Activated CD4-positive, alpha-beta T cell treated with anti-CD3 and anti-CD28 coated beads for 48 hours (primary cell): ENCODE data around the gene ARIH2.
"Not testable (repeated sequence)": the region's sequence is repeated elsewhere in the genome, so short reads cannot be mapped to it uniquely, and the experiment has no call there.

Experiments
- DNase-seq: peaks from one replicate; pipeline ENCODE4 v3.0.0-alpha.2; 2020

The ARIH2 gene

GRCh38 chr3:49005998-49006397, 87.4 kb downstream of the ARIH2 start:
- no peak for DNase-seq

- no peak for DNase-seq
Observed at GRCh38 chr3:49006408-49007067, 87.9 kb downstream of the ARIH2 start.

DNA sequence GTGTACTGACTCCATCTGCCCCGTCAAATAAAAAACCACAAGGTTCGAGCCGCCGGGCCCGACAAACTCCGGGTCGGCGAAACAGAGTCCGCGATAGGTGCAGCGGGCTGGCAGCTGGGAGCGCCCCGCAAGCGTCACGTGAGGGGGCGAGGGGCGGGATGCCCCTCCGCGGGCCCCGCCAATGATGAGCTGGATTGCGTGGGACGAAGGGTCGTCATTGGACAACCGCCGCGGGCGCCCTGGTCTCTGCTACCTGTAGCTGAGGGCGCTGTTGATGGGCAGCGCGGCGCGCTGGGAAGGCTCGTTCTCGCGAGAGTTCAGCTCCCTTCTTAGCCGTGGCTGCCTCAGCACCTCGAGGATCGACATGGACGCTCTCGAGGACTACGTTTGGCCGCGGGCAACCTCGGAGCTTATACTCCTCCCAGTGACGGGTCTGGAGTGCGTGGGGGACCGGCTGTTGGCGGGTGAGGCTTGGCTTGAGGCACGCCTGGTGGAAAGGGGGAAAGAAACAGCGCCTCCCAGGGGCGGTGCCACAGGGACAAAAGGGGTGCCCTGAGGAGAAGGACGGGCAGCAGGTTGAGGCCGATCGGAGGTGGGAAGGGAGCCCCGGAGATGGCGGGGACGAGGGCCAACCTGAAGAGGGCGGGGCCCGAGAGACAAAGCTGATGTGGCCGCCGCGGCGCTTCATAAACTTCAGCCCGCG, 88.6 kb downstream of the ARIH2 start, which contains the start of gene WDR6:
TSS of gene WDR6 (plus strand) at position 324 of the 703 bp plus-strand sequence. CDS start at position 365, 41 bp downstream.
- DNase-seq, result peak; percentile 99

DNA sequence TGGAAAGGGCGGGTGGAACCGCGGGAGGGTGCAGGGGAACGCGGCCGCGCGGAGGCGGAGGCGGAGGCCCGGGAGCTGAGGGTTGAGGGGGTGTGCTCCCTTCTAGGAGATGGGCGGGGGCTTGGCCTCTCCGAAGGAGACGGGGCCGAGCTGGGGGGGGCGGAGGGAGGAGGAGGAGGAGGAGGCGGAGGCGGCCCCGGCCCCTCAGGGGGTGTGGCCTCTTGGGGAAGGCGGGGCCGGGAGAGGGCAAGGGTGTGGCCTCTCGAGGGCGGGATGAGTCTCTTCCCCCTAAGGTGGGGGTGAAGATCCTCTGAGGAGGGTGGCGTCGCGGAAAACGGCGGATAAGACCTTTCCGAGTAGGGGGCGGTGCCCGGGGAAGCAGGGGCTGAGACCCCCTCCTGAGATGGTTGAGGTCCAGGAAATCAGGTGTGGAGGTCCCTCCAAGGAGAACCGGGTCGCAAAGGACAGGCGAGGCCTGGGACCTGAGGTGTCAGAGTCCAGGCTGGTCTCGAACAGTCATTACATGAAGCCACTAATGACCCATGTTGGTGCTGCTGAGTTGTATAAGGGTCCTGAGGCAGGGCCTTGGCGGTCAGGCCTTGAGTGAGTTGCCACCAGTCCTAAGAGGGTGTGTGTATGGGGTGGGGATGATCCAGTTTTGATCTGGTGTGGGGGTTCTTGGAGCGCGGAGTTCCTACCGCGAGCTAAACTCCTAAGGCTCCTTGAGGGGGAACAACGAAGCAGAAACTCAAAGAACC, 89.3 kb downstream of the ARIH2 start:
- peak; percentile 91 for DNase-seq

DNA sequence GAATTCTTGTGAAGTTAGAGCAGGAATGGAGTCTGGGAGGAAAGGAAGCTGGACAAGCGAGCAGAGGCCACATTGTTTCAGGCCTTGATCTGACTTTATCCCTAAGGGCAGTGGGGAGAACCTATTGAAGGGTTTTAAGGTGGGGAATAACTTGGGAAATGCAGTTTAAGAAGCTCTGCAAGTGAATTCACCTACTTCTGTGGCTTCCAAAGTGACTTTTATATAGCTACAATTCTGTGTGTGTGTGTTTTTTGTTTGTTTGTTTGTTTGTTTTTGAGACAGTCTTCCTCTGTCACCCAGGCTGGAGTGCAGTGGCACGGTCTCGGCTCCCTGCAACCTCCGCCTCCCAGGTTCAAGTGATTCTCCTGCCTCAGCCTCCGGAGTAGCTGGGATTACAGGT, 90.0 kb downstream of the ARIH2 start:
- DNase-seq, result not testable (repeated sequence)

- DNase-seq, result no peak
Observed at GRCh38 chr3:49009396-49009795, 90.8 kb downstream of the ARIH2 start.

DNA sequence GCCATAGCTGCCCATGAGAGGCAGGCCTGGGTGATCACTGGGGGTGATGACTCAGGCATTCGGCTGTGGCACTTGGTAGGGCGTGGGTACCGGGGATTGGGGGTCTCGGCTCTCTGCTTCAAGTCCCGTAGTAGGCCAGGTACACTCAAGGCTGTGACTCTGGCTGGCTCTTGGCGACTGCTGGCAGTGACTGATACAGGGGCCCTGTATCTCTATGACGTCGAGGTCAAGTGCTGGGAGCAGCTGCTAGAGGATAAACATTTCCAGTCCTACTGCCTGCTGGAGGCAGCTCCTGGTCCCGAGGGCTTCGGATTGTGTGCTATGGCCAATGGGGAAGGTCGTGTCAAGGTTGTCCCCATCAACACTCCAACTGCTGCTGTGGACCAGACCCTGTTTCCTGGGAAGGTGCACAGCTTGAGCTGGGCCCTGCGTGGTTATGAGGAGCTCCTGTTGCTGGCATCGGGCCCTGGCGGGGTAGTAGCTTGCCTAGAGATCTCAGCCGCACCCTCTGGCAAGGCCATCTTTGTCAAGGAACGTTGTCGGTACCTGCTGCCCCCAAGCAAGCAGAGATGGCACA, 93.9 kb downstream of the ARIH2 start:
- no peak for DNase-seq

- no peak for DNase-seq
Observed at GRCh38 chr3:49013113-49013737, 94.6 kb downstream of the ARIH2 start.

- DNase-seq, result peak; percentile 72
Observed at GRCh38 chr3:49013738-49014660, 95.4 kb downstream of the ARIH2 start.

DNA sequence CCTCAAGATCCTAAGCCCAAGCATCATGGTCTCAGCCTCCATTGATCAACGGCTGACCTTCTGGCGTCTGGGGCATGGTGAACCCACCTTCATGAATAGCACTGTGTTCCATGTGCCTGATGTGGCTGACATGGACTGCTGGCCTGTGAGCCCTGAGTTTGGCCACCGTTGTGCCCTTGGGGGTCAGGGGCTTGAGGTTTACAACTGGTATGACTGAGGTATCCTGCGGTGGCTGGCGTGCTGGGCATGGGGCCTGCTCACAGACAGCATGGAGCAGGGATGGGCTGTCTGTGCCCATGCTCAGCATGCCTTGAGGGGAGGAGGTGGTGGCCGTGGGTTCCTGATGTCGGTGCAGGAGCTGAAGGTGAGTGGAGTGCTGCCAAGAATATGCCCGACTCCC, 96.4 kb downstream of the ARIH2 start:
- no peak for DNase-seq

- no peak for DNase-seq
Observed at GRCh38 chr3:49015765-49016164, 97.1 kb downstream of the ARIH2 start.

- DNase-seq, result no peak
Observed at GRCh38 chr3:49016414-49017228, 98.0 kb downstream of the ARIH2 start.

- no peak for DNase-seq
Observed at GRCh38 chr3:49017229-49017970, 98.8 kb downstream of the ARIH2 start.

DNA sequence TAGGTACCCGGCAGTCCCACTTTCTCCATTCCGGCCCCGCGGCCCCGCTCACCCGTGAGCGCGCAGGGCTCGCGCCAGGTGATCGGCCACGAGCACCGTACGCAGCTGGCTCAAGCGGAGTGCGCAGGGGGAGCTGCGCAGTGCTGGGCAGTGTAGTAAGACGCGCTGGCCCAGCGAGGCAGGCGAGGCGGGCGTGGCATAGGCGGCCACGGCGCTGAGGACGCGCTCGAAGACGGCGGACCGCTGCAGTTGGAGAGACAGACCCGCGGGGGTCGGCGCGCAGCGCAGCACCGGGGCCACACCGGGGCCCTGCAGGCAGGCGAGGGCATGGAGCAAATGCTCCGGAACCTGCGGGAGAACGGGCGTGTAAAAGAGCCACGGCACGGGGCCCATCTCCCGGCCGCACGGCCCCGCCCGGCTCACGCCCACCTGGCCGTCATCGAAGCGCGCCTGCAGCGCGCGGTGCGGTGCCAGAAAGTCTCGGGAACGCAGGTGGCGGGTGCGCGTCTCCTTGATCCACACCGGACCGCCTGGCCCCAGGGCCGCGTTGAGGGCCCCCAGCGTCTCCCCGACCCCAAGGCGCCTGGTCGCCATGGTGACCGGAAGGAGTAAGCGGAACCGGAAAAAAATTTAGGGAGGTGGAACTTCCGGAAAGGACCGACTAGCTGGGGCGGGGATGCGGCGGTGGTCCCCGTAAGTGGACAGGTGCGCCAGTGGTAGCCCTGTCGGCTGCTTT, 99.5 kb downstream of the ARIH2 start, which contains the start of gene DALRD3:
TSS of gene DALRD3 (minus strand) at position 610 of the 736 bp plus-strand sequence. CDS start at position 594, 16 bp downstream.
- DNase-seq, result peak; percentile 70

DNA sequence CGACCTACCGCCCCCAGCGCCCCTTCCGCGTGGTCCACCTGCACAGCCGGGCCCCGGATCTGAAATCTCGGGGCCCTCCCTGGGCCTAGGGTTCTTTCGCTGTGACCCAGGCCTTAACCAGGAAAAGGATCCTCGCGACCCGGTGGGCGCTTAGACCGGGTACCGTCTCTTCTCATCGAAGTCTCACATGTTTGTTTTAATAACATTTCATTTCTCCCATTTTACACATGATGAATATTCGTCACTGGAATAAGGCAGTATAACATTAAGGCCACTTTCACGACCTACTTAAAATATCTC, 100.0 kb downstream of the ARIH2 start:
- no peak for DNase-seq

DNA sequence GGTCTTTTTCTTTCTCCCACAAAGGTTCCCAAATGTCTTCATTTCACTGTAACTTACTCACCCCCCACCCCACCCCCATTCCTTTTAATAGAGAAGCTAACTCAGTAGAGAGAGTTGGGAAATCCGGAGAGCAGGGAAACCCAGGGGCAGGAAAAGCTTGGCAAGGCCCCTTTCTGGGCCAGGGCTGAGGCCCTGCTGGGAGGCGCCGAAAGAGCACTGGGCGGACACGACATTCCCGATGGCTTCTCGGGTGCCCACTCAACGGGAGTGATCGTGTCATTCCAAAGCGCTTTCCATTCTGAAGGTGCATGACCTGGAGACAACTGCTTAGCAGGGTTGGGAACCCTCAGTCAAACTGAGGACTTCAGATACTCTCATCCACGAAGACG, 101.3 kb downstream of the ARIH2 start:
- DNase-seq, result no peak

DNA sequence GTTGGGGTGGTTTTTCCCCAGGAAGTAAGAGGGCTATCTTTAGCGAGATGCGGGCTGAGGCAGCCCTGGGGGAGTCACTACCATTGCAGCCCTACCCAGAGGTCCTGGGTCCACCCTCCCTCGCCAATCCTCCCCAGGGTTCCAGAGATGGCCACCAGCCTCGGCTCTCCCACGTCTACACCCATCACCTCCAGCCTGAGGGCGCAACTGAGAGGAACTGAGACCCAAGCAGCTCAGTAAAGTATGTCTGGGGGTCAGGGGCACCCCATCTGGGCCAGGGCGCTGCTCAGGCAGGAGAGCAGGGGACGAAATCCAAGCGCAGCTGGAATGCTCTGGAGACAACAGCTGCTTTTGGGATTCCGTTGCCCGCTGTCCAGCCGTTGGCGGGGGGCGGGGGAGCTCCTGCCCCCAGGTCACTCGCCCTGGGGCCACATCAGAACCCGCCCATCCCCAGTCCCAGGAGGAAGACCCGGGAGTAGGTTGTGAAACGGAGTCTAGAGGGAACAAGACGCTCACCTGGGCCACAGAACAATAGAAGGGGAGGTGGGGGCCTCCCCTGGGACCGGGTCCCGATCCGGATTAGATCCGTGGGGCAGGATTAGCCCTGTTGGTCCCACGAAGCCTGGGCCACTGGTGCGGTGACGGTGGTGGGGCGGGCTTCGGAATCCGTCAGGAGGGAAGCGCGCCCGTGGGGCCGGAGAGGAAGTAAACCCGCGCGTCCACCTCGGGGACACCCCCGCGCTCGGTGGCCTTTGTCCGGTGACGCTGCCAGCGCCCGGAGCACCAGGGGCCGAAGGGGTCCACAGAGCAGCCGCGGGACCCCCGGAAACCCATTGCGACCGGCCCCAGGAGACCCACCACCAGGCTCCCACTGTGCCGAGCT, 101.9 kb downstream of the ARIH2 start:
- DNase-seq, result peak; percentile 49

GRCh38 chr3:49021213-49021812, 102.7 kb downstream of the ARIH2 start:
- DNase-seq, result peak; percentile 99
